NT2/D1 (cell line): ENCODE data around the gene WFIKKN2.

ENCODE experiments used
- YY1 ChIP-seq: IDR thresholded peaks from 2 replicates; pipeline ENCODE4 v1.6.1; 2011; ENCODE audit not compliant: insufficient read length, insufficient read depth
- ZNF274 ChIP-seq: IDR thresholded peaks from 2 replicates; pipeline ENCODE4 v1.6.1; 2011; ENCODE audit warnings: mild to moderate bottlenecking, low read depth, low read length

- TF ChIP-seq YY1: no peak
- TF ChIP-seq ZNF274: no peak
Observed at GRCh38 chr17:50866261-50866949, 31.0 kb downstream of the WFIKKN2 start, which contains the start of gene TOB1.
